K562 (cell line): ENCODE results near the gene MTHFR. TPM values are rescaled to one million over a fixed set of nuclear protein-coding genes. Genes with fewer than 3 reads are reported as not detected.
A peak's percentile ranks its signal among the peaks of the same experiment; 100 is the strongest.

Experiments
- ATAC-seq: fragments of 200-7000 bp; cut with Tn5 transposase; 3 replicates; pipeline ENCODE4 v1.9.1; 2020; ENCODE audit warnings: moderate library complexity
- BruUV-seq: library from RNA; stranded (reverse); fragments of 400-500 nt; replicated peaks from 2 replicates; lab custom pipeline; 2021; lab: Mats Ljungman, UMichigan
- CTCF ChIA-PET: fragments of 300-600 bp; formaldehyde crosslinking; extraction: SDS; loops from one replicate; lab custom pipeline; 2021; ENCODE audit warnings: low intra/inter-chr PET ratio; lab: Yijun Ruan, JAX
- POLR2A ChIA-PET: fragments of 300-600, 350-650 bp; sonication (Branson Sonifier 250); formaldehyde crosslinking; extraction: SDS; loops from one replicate; lab custom pipeline; 2021; ENCODE audit warnings: antibody characterized with exemption, inconsistent platforms; lab: Yijun Ruan, JAX
- DNase-seq, 4 experiments: peaks; one replicate each; pipeline versions ENCODE4 v3.0.0 to v3.0.0-alpha.2; 2011 to 2018; ENCODE audit warnings: low spot score in 3 of 4, mixed read lengths in 3 of 4; ENCODE audit errors: extremely low read depth in 1 of 4
- FAIRE-seq: peaks from 2 replicates; lab custom pipeline; 2011; peaks lifted over from hg19 to GRCh38; lab: Jason Lieb, UNC
- H2AFZ ChIP-seq: 2 replicates; pipeline ENCODE4 v1.6.0; 2011; ENCODE audit warnings: low read depth, low read length, control low read depth, inconsistent platforms
- H3K27ac ChIP-seq: fragments of 200-600 bp; 3 replicates; pipeline ENCODE4 v1.8.0; 2011; ENCODE audit warnings: low read depth, mild to moderate bottlenecking, control low read depth, inconsistent platforms, low read length, moderate library complexity, mixed read lengths; ENCODE audit errors: extremely low read depth
- H3K27me3 ChIP-seq, 2 experiments: fragments of 300-600 bp in 1 of 2; 2 replicates in 1 of 2; 3 replicates in 1 of 2; pipeline versions ENCODE4 v1.6.0 to v1.8.0; 2011; ENCODE audit warnings: inconsistent platforms in 2 of 2, low read length in 2 of 2, mild to moderate bottlenecking in 1 of 2, mixed read lengths in 1 of 2, moderate library complexity in 1 of 2; ENCODE audit not compliant: control insufficient read depth in 2 of 2, insufficient read depth in 2 of 2
- H3K36me3 ChIP-seq: fragments of 300-600 bp; 3 replicates; pipeline ENCODE4 v1.8.0; 2011; ENCODE audit warnings: mild to moderate bottlenecking, low read length, inconsistent platforms; ENCODE audit not compliant: control insufficient read depth, insufficient read depth
- H3K4me1 ChIP-seq, 2 experiments: fragments of 200-600 bp in 1 of 2; replicated peaks in 1 of 2; 2 replicates in 1 of 2; 3 replicates in 1 of 2; pipeline versions ENCODE4 v1.5.1 to v1.8.0; 2011; ENCODE audit warnings: inconsistent platforms in 2 of 2, low read length in 2 of 2, mild to moderate bottlenecking in 1 of 2, mixed read lengths in 1 of 2, moderate library complexity in 1 of 2; ENCODE audit not compliant: control insufficient read depth in 2 of 2, insufficient read depth in 2 of 2
- H3K4me2 ChIP-seq: 2 replicates; pipeline ENCODE4 v1.6.1; 2011; ENCODE audit warnings: low read length, control low read depth, inconsistent platforms, mixed read lengths; ENCODE audit not compliant: insufficient read depth
- H3K4me3 ChIP-seq: fragments of 200-600 bp; sonication (generic), shearing (Covaris generic); 2 replicates; pipeline ENCODE4 v1.5.1; 2016; ENCODE audit warnings: control low read depth, inconsistent platforms
- H3K79me2 ChIP-seq: fragments of 200-600 bp; 3 replicates; pipeline ENCODE4 v1.8.0; 2011; ENCODE audit warnings: low read length, inconsistent platforms; ENCODE audit not compliant: control insufficient read depth, insufficient read depth
- H3K9ac ChIP-seq, 2 experiments: 2 replicates each; pipeline versions ENCODE4 v1.6.0 to v1.6.1; 2011; ENCODE audit warnings: low read depth in 2 of 2, low read length in 2 of 2, control low read depth in 1 of 2, inconsistent platforms in 1 of 2, mild to moderate bottlenecking in 1 of 2, mixed read lengths in 1 of 2; ENCODE audit not compliant: insufficient read depth in 1 of 2
- H3K9me1 ChIP-seq: one replicate; pipeline ENCODE4 v1.6.0; 2011; ENCODE audit warnings: inconsistent platforms, mild to moderate bottlenecking, low read length, moderate library complexity; ENCODE audit not compliant: control insufficient read depth, insufficient read depth
- H3K9me3 ChIP-seq: replicated peaks from 2 replicates; pipeline ENCODE4 v1.5.1; 2011; ENCODE audit warnings: low read depth, low read length, inconsistent platforms; ENCODE audit not compliant: control insufficient read depth, insufficient read depth
- H4K20me1 ChIP-seq: replicated peaks from 2 replicates; pipeline ENCODE4 v1.6.1; 2011; ENCODE audit warnings: low read length, inconsistent platforms, mixed read lengths; ENCODE audit not compliant: control insufficient read depth, insufficient read depth
- CBFA2T2 ChIP-seq: fragments of 450-650 bp; conservative IDR thresholded peaks from 2 replicates; pipeline ENCODE4 v1.6.1; 2017; ENCODE audit warnings: mild to moderate bottlenecking
- CBFB ChIP-seq: sonication (generic); formaldehyde crosslinking; IDR thresholded peaks from 2 replicates; pipeline ENCODE4 v1.4.0; 2020; ENCODE audit warnings: mild to moderate bottlenecking, missing genetic modification reagents
- HNRNPK ChIP-seq: fragments of 200-400 bp; formaldehyde crosslinking; IDR thresholded peaks from one replicate; pipeline ENCODE4 v1.6.1; 2018; ENCODE audit warnings: mild to moderate bottlenecking, low read depth, low read length; ENCODE audit not compliant: poor library complexity, severe bottlenecking
- MAX ChIP-seq: sonication (generic); formaldehyde crosslinking; IDR thresholded peaks from 2 replicates; pipeline ENCODE4 v1.9.0; 2022; ENCODE audit warnings: mild to moderate bottlenecking, missing genetic modification reagents
- NCOA2 ChIP-seq, 2 experiments: fragments of 450-650 bp; IDR thresholded peaks; 2 replicates each; pipeline ENCODE4 v1.6.1; 2018; ENCODE audit warnings: mild to moderate bottlenecking in 2 of 2, moderate library complexity in 1 of 2; ENCODE audit not compliant: partially characterized antibody in 2 of 2
- RBM15 ChIP-seq: fragments of 200-400 bp; formaldehyde crosslinking; IDR thresholded peaks from 2 replicates; pipeline ENCODE4 v1.6.1; 2018; ENCODE audit warnings: mild to moderate bottlenecking, low read length, moderate library complexity; ENCODE audit not compliant: insufficient read depth
- TAF9B ChIP-seq: fragments of 450-650 bp; IDR thresholded peaks from 2 replicates; pipeline ENCODE4 v1.6.1; 2018; ENCODE audit warnings: mild to moderate bottlenecking; ENCODE audit not compliant: partially characterized antibody
- TEAD4 ChIP-seq, 2 experiments: sonication (generic) in 1 of 2; formaldehyde crosslinking in 1 of 2; IDR thresholded peaks; 2 replicates each; pipeline versions ENCODE4 v1.6.1 to v1.8.0; 2012 to 2022; ENCODE audit warnings: borderline replicate concordance in 1 of 2, inconsistent platforms in 1 of 2, low read length in 1 of 2, mild to moderate bottlenecking in 1 of 2, missing genetic modification reagents in 1 of 2
- ZC3H4 ChIP-seq: sonication (generic); formaldehyde crosslinking; IDR thresholded peaks from 2 replicates; pipeline ENCODE4 v1.9.0; 2021; ENCODE audit warnings: missing genetic modification reagents, borderline replicate concordance
- ZNF121 ChIP-seq: sonication (generic); formaldehyde crosslinking; conservative IDR thresholded peaks from 2 replicates; pipeline ENCODE4 v1.8.0; 2022; ENCODE audit warnings: missing genetic modification reagents
- ZNF274 ChIP-seq: IDR thresholded peaks from 2 replicates; pipeline ENCODE4 v1.6.1; 2011; ENCODE audit warnings: low read depth, mild to moderate bottlenecking, low read length, moderate library complexity, borderline replicate concordance
- WGBS: fragments of 100-300 bp; shearing (Covaris generic); methylation state at CpG from one replicate; pipeline ENCODE4 v1.1.6; 2016; ENCODE audit warnings: low coverage, mixed read lengths; ENCODE audit not compliant: insufficient coverage; ENCODE audit errors: missing lambda C conversion rate; 5-methylcytosine and 5-hydroxymethylcytosine counted together
- in situ Hi-C: fragments of 300-500 bp; cut with MboI; formaldehyde crosslinking; loops from 4 replicates; pipeline ENCODE4 v1.15.0; 2018; ENCODE audit warnings: inconsistent platforms, mixed read lengths
- intact Hi-C: fragments of 100-400 bp; cut with micrococcal nuclease; formaldehyde crosslinking; loops from 2 replicates; pipeline ENCODE4 v1.14.2; 2022
- polyA plus RNA-seq, 8 experiments: library from polyadenylated mRNA; depleted of rRNA in 4 of 8; stranded (reverse) in 5 of 8; unstranded in 3 of 8; fragments of >200 nt; fragmentation: Nextera tagmentation in 2 of 8; fragmentation: Illumina TruSeq in 1 of 8; extraction: Ambion mirVana in 2 of 8; extraction: Trizol in 1 of 8; gene quantifications; 2 replicates each; pipeline versions ENCODE4 v1.2.1 to v1.2.3, GENCODE V29; 2011 to 2014; ENCODE audit warnings: inconsistent platforms in 1 of 8, missing spikeins in 1 of 8
- total RNA-seq, 7 experiments: library from RNA; depleted of rRNA in 6 of 7; stranded (reverse); fragments of >200 nt in 6 of 7; fragmentation: Illumina TruSeq in 2 of 7; extraction: Trizol in 2 of 7; gene quantifications; 2 replicates each; pipeline versions ENCODE4 v1.2.1 to v1.2.3, GENCODE V29; 2011 to 2021; ENCODE audit warnings: low replicate concordance in 1 of 7
- TF ChIP-seq, protein P1 (sequence below): fragments of 200-800 bp; sonication (Bioruptor generic); IDR thresholded peaks from 2 replicates; pipeline ENCODE4 v1.6.1; 2017; ENCODE audit warnings: missing genetic modification characterization, missing compliant biosample characterization

The MTHFR gene
- total and polyA plus RNA-seq, 9 of the 15 experiments (the other 6 are each of a cell fraction or from before 2014, with no cell fraction given): 5.0 to 104 (median 62.6) TPM

DNA sequence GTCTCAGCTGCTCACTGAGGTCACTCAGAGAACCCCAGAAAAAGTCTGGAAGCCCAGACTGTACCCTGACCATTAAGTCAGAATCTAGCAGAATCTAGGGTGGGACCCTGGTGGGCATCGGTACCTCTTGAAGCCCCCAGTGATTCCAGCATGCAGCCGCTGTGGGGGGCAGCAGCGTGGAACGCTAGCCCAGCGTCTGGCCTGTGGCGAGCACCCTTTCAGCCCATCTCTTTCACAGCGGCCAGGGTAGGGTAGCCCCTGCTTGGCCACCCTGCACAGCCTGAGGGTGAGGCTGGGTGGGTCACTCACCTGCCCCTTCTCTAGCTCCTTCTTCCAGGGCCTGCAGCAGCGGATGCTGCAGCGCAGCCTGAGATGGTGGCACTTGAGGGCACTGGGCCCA, 27.4 kb downstream of the MTHFR start:
- Histone ChIP-seq H3K27me3 (no peaks in the 10 kb centered on the region), H3K4me1 (peaks cover 0 to 35% of the 10 kb centered on the region in 2 experiments; a peak in 3 of 5 replicates), H4K20me1 (no peaks in the 10 kb centered on the region; the same call in 1 of the 2 replicates), H3K36me3 (no peaks in the 10 kb centered on the region), H3K27ac (no peak overlapping the region), H3K9me3 (no peaks in the 10 kb centered on the region), H2AFZ (no peak overlapping the region), H3K9me1 (no peaks in the 10 kb centered on the region), H3K9ac (peak overlapping the region in 1 of 2 experiments; percentile 64; a peak in 1 of 4 replicates), H3K4me3 (no peak overlapping the region), H3K4me2 (no peak overlapping the region), H3K79me2 (no peaks in the 10 kb centered on the region)
- intact Hi-C loops (no loop called here), in situ Hi-C loops (no loop called here)
- no TSS peak for BruUV-seq
- 78% methylated on average over 9 of the region's 9 CpGs for WGBS
- CTCF ChIA-PET: no interaction called here
- ATAC-seq: no peak
- TF ChIP-seq ZNF121 (CRISPR knock-in tag) (0 out of 2 replicates have a peak, but pooled peaks have one; percentile 32), TEAD4 (IDR thresholded peaks at IDR 0.05; ENCODE audit: low read length) (no peak), TEAD4 (CRISPR knock-in tag; IDR thresholded peaks at IDR 0.05; ENCODE audit: borderline replicate concordance) (0 out of 2 replicates have a peak, but pooled peaks have one; percentile 10), RBM15 (no peak)
- no peak for FAIRE-seq
- POLR2A ChIA-PET: interaction anchor here (0.7 to 8.5 kb wide), 8 partner anchors 9 to 588 kb away, joined by 3 to 66 read pairs (median 5); no protein-coding TSS in a partner anchor
- no peak for DNase-seq

DNA sequence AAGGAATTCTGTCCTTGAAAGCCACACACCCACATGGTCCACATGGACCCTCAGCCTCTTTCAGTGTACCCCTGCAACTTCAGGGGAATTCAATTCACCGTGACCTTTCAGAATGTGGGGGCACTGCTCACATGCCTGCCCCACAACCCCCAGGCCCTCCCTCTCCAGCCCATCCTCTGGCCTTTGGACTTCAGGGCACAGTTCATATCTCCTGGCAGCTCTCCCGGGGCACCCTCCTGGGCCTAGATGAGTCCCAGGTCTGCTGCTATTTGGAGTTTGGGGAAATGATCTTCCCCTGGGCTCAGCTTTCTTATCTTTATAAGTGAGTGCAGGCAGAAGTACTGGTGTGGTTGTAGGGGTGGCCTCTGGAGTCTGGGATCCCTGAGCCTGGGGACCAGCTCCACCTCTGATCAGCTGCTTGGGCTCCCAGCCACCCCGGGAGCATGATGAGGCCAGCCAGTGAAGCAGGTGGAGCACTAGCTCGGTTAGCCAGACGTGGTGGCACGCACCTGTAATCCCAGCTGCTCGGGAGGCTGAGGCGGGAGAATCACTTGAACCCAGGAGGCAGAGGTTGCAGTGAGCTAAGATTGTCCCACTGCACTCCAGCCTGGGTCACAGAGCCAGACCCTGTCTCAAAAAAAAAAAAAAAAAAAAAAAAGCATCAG, 28.0 kb downstream of the MTHFR start:
- Histone ChIP-seq H3K4me1 (peaks cover 0 to 35% of the 10 kb centered on the region in 2 experiments; a peak in 3 of 5 replicates), H3K9me1 (no peaks in the 10 kb centered on the region), H3K27me3 (no peaks in the 10 kb centered on the region), H3K4me2 (no peak overlapping the region), H3K36me3 (no peaks in the 10 kb centered on the region), H2AFZ (peak overlapping the region; percentile 6; the same call in 1 of the 2 replicates), H3K27ac (no peak overlapping the region), H4K20me1 (no peaks in the 10 kb centered on the region; the same call in 1 of the 2 replicates), H3K9me3 (no peaks in the 10 kb centered on the region), H3K4me3 (no peak overlapping the region), H3K9ac (peak overlapping the region in 1 of 2 experiments; percentile 22; a peak in 1 of 4 replicates), H3K79me2 (no peaks in the 10 kb centered on the region)
- ChIA-PET CTCF (no interaction called here), POLR2A (interaction anchor here (0.7 to 8.5 kb wide), 9 partner anchors 9 to 587 kb away, joined by 3 to 66 read pairs (median 5); no protein-coding TSS in a partner anchor)
- ATAC-seq: peak; percentile 37
- WGBS: 55% methylated on average over 8 of the region's 8 CpGs
- intact Hi-C loops (no loop called here), in situ Hi-C loops (no loop called here)
- no peak for FAIRE-seq
- BruUV-seq: no TSS peak
- no peak for DNase-seq
- TF ChIP-seq ZC3H4 (CRISPR knock-in tag): no peak
- TF ChIP-seq HNRNPK: no peak
- no peak for TF ChIP-seq NCOA2 (IDR thresholded peaks at IDR 0.05; ENCODE audit: partially characterized antibody in 2 of 2)
- TF ChIP-seq ZNF274: no peak
- no peak for TF ChIP-seq TAF9B
- 0 out of 2 replicates have a peak, but pooled peaks have one; percentile 29 for TF ChIP-seq MAX
- no peak for TF ChIP-seq CBFA2T2
- TF ChIP-seq CBFB (CRISPR knock-in tag): no peak
- TF ChIP-seq, protein P1, sequence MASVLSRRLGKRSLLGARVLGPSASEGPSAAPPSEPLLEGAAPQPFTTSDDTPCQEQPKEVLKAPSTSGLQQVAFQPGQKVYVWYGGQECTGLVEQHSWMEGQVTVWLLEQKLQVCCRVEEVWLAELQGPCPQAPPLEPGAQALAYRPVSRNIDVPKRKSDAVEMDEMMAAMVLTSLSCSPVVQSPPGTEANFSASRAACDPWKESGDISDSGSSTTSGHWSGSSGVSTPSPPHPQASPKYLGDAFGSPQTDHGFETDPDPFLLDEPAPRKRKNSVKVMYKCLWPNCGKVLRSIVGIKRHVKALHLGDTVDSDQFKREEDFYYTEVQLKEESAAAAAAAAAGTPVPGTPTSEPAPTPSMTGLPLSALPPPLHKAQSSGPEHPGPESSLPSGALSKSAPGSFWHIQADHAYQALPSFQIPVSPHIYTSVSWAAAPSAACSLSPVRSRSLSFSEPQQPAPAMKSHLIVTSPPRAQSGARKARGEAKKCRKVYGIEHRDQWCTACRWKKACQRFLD (CRISPR knock-in tag): no peak
